Activated CD8-positive, alpha-beta T cell treated with anti-CD3 and anti-CD28 coated beads for 36 hours (primary cell): ENCODE results near the gene UCN3. TPM values are rescaled to one million over a fixed set of nuclear protein-coding genes. Genes with fewer than 3 reads are reported as not detected.
"Not testable (repeated sequence)": the region's sequence is repeated elsewhere in the genome, so short reads cannot be mapped to it uniquely, and the experiment has no call there.

ENCODE experiments used
- ATAC-seq: fragments of 200-7000 bp; cut with Tn5 transposase; one replicate; pipeline ENCODE4 v1.10.0; 2021; ENCODE audit warnings: mild to moderate bottlenecking, moderate library complexity
- CTCF ChIA-PET: fragments of 350-600 bp; sonication (Branson Sonifier 250); formaldehyde crosslinking; loops from one replicate; lab custom pipeline; 2021; ENCODE audit warnings: antibody characterized with exemption; lab: Charles Lee
- POLR2A ChIA-PET: fragments of 350-600 bp; sonication (Branson Sonifier 250); formaldehyde crosslinking; loops from one replicate; lab custom pipeline; 2021; ENCODE audit warnings: antibody characterized with exemption; lab: Charles Lee
- DNase-seq: peaks from one replicate; pipeline ENCODE4 v3.0.0-alpha.2; 2020
- H3K27ac Mint-ChIP-seq: one replicate; pipeline ENCODE4 v1.8.0; 2021; ENCODE audit warnings: mild to moderate bottlenecking, mixed read lengths
- H3K27me3 Mint-ChIP-seq: one replicate; pipeline ENCODE4 v1.8.0; 2021; ENCODE audit warnings: mixed read lengths
- H3K36me3 Mint-ChIP-seq: one replicate; pipeline ENCODE4 v1.8.0; 2021; ENCODE audit warnings: low read depth, mixed read lengths
- H3K4me1 Mint-ChIP-seq: one replicate; pipeline ENCODE4 v1.8.0; 2021; ENCODE audit warnings: low read depth, mixed read lengths
- H3K4me3 Mint-ChIP-seq: one replicate; pipeline ENCODE4 v1.8.0; 2021; ENCODE audit warnings: mild to moderate bottlenecking, moderate library complexity, mixed read lengths
- H3K9me3 Mint-ChIP-seq: one replicate; pipeline ENCODE4 v1.8.0; 2021; ENCODE audit warnings: mixed read lengths
- CTCF ChIP-seq: fragments of 200-600 bp; IDR thresholded peaks from one replicate; pipeline ENCODE4 v1.8.0; 2022; ENCODE audit warnings: antibody characterized with exemption, mild to moderate bottlenecking
- intact Hi-C: fragments of 100-400 bp; cut with micrococcal nuclease; formaldehyde crosslinking; loops from one replicate; pipeline ENCODE4 v1.10.0; 2022
- total RNA-seq, 2 experiments: library from RNA; stranded (reverse); gene quantifications; one replicate each; pipeline ENCODE4 v1.2.3, GENCODE V29; 2021

Gene UCN3
- total RNA-seq, 2 experiments from 2014 or later = not detected

GRCh38 chr10:5402798-5403197 is 38.0 kb downstream of the UCN3 start:
- no peak overlapping the region for H3K4me3 Mint-ChIP-seq
- DNase-seq = no peak
- TF ChIP-seq CTCF = no peak
- H3K36me3 Mint-ChIP-seq = no peaks in the 10 kb centered on the region
- no peaks in the 10 kb centered on the region for H3K9me3 Mint-ChIP-seq
- no peak for ATAC-seq
- ChIA-PET POLR2A (no interaction called here), CTCF (interaction anchor here (1.4 kb wide), 1 partner anchor 31 kb away, joined by 3 read pairs; no protein-coding TSS in a partner anchor)
- no peak overlapping the region for H3K27ac Mint-ChIP-seq
- intact Hi-C loops = no loop called here
- peaks cover 10% of the 10 kb centered on the region for H3K27me3 Mint-ChIP-seq
- H3K4me1 Mint-ChIP-seq = no peaks in the 10 kb centered on the region

GRCh38 chr10:5404208-5405041 is 39.7 kb downstream of the UCN3 start, which contains the start of gene TUBAL3:
Gene TUBAL3, minus strand, starts transcription at chr10:5404828. Its CDS starts 36 bp downstream, at chr10:5404792.
- DNase-seq = no peak
- intact Hi-C loops = no loop called here
- ChIA-PET CTCF (interaction anchor here (0.6 to 2.8 kb wide), 2 partner anchors 21 to 38 kb away, joined by 3 to 9 read pairs; no protein-coding TSS in a partner anchor), POLR2A (interaction anchor here (1.0 kb wide), 1 partner anchor 8 kb away, joined by 3 read pairs; the partner anchor contains the start of gene NET1)
- Mint-ChIP-seq H3K27me3 (peaks cover 11% of the 10 kb centered on the region), H3K36me3 (no peaks in the 10 kb centered on the region), H3K4me1 (no peaks in the 10 kb centered on the region), H3K9me3 (no peaks in the 10 kb centered on the region), H3K27ac (no peak within 1 kb of the TSS), H3K4me3 (no peak within 1 kb of the TSS)
- ATAC-seq = no peak
- no peak for TF ChIP-seq CTCF

- no peaks in the 10 kb centered on the region for H3K4me1 Mint-ChIP-seq
- peaks cover 19% of the 10 kb centered on the region for H3K27me3 Mint-ChIP-seq
- H3K27ac Mint-ChIP-seq = no peak overlapping the region
- H3K36me3 Mint-ChIP-seq = no peaks in the 10 kb centered on the region
- ATAC-seq (no peak), DNase-seq (no peak)
- H3K4me3 Mint-ChIP-seq = no peak overlapping the region
- intact Hi-C loops = no loop called here
- POLR2A ChIA-PET = interaction anchor here (0.5 kb wide), 1 partner anchor 204 kb away, joined by 3 read pairs; no protein-coding TSS in a partner anchor
- CTCF ChIA-PET = no interaction called here
- peaks cover 3% of the 10 kb centered on the region for H3K9me3 Mint-ChIP-seq
- TF ChIP-seq CTCF = no peak
These were observed 42.2 kb downstream of the UCN3 start for GRCh38 chr10:5406918-5407317.

GRCh38 chr10:5410787-5411186 is 46.0 kb downstream of the UCN3 start:
- H3K9me3 Mint-ChIP-seq, H3K4me1 Mint-ChIP-seq, intact Hi-C loops, DNase-seq, H3K4me3 Mint-ChIP-seq, H3K27ac Mint-ChIP-seq, ATAC-seq, H3K36me3 Mint-ChIP-seq: not testable (repeated sequence)
- ChIA-PET POLR2A (interaction anchor here (1.6 kb wide), 1 partner anchor 260 kb away, joined by 4 read pairs; no protein-coding TSS in a partner anchor), CTCF (interaction anchor here (0.8 to 1.8 kb wide), 2 partner anchors 24 to 561 kb away, joined by 3 to 7 read pairs; no protein-coding TSS in a partner anchor)
- peaks cover 19% of the 10 kb centered on the region for H3K27me3 Mint-ChIP-seq

- H3K27me3 Mint-ChIP-seq = peaks cover 19% of the 10 kb centered on the region
- TF ChIP-seq CTCF = no peak
- DNase-seq = no peak
- H3K9me3 Mint-ChIP-seq = peaks cover 3% of the 10 kb centered on the region
- no peak overlapping the region for H3K4me3 Mint-ChIP-seq
- peaks cover 3% of the 10 kb centered on the region for H3K4me1 Mint-ChIP-seq
- ATAC-seq = no peak
- no peaks in the 10 kb centered on the region for H3K36me3 Mint-ChIP-seq
- no peak overlapping the region for H3K27ac Mint-ChIP-seq
- intact Hi-C loops = no loop called here
- CTCF ChIA-PET = interaction anchor here (0.7 to 1.8 kb wide), 3 partner anchors 216 to 597 kb away, joined by 3 to 7 read pairs (median 3); no protein-coding TSS in a partner anchor
- POLR2A ChIA-PET = interaction anchor here (1.4 to 1.6 kb wide), 2 partner anchors 8 to 259 kb away, joined by 3 to 4 read pairs; no protein-coding TSS in a partner anchor
These were observed 47.1 kb downstream of the UCN3 start for GRCh38 chr10:5411941-5412276.
